ENCODE measurements around the gene MGMT.

DNA sequence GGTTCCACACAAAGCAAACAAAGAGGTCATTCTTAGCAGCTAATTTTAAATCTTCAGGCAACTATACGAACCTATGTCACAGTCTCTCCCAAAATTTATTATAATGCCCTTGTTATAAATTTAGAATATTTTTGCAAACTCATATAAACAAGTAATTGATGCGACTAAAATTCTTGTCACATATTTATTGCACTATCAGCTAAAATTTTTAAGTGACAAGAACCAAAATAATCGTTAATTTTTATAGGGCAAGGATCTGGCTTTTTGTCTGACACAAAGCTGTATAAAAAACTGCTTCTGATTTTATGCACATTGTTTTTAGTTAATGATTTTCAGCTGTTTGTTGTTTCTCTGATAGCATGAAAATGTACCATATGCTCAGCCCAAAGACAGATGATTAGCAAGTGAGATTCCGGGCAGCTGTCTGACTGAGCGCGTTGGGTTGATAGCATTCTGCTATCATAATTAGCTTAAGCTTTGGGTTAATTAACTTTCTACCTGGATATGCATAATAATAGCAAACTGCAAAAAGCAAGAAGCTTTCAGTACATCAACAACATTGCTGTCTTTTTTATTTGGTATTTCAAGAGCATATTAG, 136.0 kb downstream of the MGMT start:
- TF ChIP-seq, protein P1, sequence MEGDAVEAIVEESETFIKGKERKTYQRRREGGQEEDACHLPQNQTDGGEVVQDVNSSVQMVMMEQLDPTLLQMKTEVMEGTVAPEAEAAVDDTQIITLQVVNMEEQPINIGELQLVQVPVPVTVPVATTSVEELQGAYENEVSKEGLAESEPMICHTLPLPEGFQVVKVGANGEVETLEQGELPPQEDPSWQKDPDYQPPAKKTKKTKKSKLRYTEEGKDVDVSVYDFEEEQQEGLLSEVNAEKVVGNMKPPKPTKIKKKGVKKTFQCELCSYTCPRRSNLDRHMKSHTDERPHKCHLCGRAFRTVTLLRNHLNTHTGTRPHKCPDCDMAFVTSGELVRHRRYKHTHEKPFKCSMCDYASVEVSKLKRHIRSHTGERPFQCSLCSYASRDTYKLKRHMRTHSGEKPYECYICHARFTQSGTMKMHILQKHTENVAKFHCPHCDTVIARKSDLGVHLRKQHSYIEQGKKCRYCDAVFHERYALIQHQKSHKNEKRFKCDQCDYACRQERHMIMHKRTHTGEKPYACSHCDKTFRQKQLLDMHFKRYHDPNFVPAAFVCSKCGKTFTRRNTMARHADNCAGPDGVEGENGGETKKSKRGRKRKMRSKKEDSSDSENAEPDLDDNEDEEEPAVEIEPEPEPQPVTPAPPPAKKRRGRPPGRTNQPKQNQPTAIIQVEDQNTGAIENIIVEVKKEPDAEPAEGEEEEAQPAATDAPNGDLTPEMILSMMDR (IDR thresholded peaks at IDR 0.05; ENCODE audit: extremely low read depth in 1 of 2, insufficient read depth in 1 of 2, low read depth in 1 of 2, low read length in 2 of 2): no peak
- TF ChIP-seq POLR2AphosphoS5 (IDR thresholded peaks at IDR 0.05; ENCODE audit: insufficient read depth, low read depth, low read length) (no peak), JUN (IDR thresholded peaks at IDR 0.05; ENCODE audit: borderline replicate concordance, insufficient read depth, insufficient read length, low read depth) (no peak)
